ENCODE measurements around the gene CSTF1.

Gene CSTF1

DNA sequence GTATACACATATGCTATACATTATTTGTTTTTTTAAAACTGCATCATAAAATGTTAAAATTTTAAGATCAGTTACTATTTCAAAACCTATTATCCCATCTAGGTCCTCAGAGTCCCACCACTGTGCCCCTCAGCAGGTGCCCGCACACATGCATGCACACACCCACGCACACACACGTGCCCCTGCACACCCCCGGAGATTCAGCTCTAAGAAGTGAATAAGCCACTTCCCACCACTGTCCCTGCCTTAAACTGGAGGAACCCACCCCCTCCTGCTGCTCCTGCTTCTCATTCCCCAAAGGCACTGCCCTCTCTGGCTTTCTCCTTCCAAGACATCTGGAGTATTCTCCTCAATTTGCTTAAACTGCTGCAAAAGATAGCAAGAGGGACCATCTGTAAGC lies 39.1 kb upstream of the CSTF1 start:
- no peaks in the 10 kb centered on the region for H3K9me3 ChIP-seq (ENCODE audit: control insufficient read depth, low read length)
- H3K27me3 ChIP-seq (replicated peaks; ENCODE audit: control insufficient read depth, insufficient read depth, low read length, poor library complexity, severe bottlenecking): no peaks in the 10 kb centered on the region
- no peak for DNase-seq
- no peaks in the 10 kb centered on the region for H3K36me3 ChIP-seq (ENCODE audit: control insufficient read depth, insufficient read depth, low read length)
- H3K4me3 ChIP-seq (ENCODE audit: insufficient read depth, low read depth, low read length, poor library complexity, severe bottlenecking): no peak overlapping the region
- no peaks in the 10 kb centered on the region for H3K4me1 ChIP-seq (ENCODE audit: control insufficient read depth, insufficient read depth, low read length, poor library complexity, severe bottlenecking)
- no peak overlapping the region for H3K27ac ChIP-seq (ENCODE audit: insufficient read depth, low read length, poor library complexity, severe bottlenecking)

- Histone ChIP-seq H3K36me3 (ENCODE audit: control insufficient read depth, insufficient read depth, low read length) (no peaks in the 10 kb centered on the region), H3K9me3 (ENCODE audit: control insufficient read depth, low read length) (no peaks in the 10 kb centered on the region), H3K27me3 (replicated peaks; ENCODE audit: control insufficient read depth, insufficient read depth, low read length, poor library complexity, severe bottlenecking) (no peaks in the 10 kb centered on the region), H3K4me3 (ENCODE audit: insufficient read depth, low read depth, low read length, poor library complexity, severe bottlenecking) (no peak overlapping the region), H3K4me1 (ENCODE audit: control insufficient read depth, insufficient read depth, low read length, poor library complexity, severe bottlenecking) (peaks cover 12% of the 10 kb centered on the region), H3K27ac (ENCODE audit: insufficient read depth, low read length, poor library complexity, severe bottlenecking) (no peak overlapping the region)
- no peak for DNase-seq
These were observed 34.4 kb upstream of the CSTF1 start for GRCh38 chr20:56358070-56358469.

- Histone ChIP-seq H3K27ac (ENCODE audit: insufficient read depth, low read length, poor library complexity, severe bottlenecking) (peak within 1 kb of the TSS; percentile 32), H3K9me3 (ENCODE audit: control insufficient read depth, low read length) (no peaks in the 10 kb centered on the region), H3K4me1 (ENCODE audit: control insufficient read depth, insufficient read depth, low read length, poor library complexity, severe bottlenecking) (peaks cover 12% of the 10 kb centered on the region), H3K36me3 (ENCODE audit: control insufficient read depth, insufficient read depth, low read length) (no peaks in the 10 kb centered on the region), H3K4me3 (ENCODE audit: insufficient read depth, low read depth, low read length, poor library complexity, severe bottlenecking) (peak within 1 kb of the TSS; percentile 89), H3K27me3 (replicated peaks; ENCODE audit: control insufficient read depth, insufficient read depth, low read length, poor library complexity, severe bottlenecking) (no peaks in the 10 kb centered on the region)
- DNase-seq: peak; percentile 73 to 78 (median 75)
These were observed 33.7 kb upstream of the CSTF1 start, which contains the start of gene FAM210B for GRCh38 chr20:56358600-56359211. FAM210B (plus strand) TSS chr20:56358974; CDS start chr20:56359006, 32 bp downstream.

DNA sequence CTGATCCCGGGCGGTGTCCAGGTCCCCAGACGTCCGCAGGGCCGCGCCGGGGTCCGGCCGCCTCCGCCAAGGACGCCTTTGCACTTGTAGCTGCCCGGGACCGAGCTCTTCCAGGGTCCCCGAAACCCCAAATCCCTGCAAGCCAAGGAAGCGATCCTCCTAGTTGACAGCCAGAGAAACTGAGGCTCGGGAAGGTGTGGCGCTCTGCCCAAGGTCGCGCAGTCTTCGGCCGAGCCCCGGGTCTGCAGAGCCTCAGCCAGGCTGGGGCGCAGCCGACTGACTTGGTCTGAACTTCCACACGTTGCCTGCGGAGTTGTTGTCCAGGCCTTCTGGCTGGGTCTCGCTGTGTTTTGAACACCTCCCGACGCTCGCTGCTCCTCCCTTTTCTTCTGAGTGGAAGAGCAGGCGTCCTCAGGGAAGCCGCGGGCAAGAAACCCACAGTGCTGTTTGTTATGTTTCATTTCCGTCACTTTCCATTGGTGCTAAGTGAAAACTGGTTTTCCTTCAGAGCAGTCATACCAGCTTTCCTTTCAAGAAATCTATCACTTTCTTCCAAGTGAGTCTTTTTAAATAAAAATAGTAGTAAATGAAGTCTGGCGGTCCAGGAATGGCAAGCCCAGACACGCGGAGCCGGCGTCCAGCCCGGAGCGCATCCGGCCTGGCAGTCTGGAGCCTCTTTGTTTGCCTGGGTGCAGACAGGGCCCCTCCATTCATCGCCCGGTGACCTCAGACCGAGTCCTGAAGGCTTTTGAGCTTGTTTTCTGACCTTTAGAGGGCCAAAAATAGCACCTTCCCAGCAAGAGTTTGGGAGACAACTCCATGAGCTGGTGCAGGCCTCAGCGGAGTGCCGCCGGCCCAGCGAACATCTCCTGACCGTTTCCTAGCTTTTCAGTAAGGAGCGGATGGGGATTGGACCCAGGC lies 33.0 kb upstream of the CSTF1 start:
- Histone ChIP-seq H3K27ac (ENCODE audit: insufficient read depth, low read length, poor library complexity, severe bottlenecking) (peak overlapping the region; percentile 32), H3K4me3 (ENCODE audit: insufficient read depth, low read depth, low read length, poor library complexity, severe bottlenecking) (peak overlapping the region; percentile 89), H3K4me1 (ENCODE audit: control insufficient read depth, insufficient read depth, low read length, poor library complexity, severe bottlenecking) (peaks cover 12% of the 10 kb centered on the region), H3K27me3 (replicated peaks; ENCODE audit: control insufficient read depth, insufficient read depth, low read length, poor library complexity, severe bottlenecking) (no peaks in the 10 kb centered on the region), H3K9me3 (ENCODE audit: control insufficient read depth, low read length) (no peaks in the 10 kb centered on the region), H3K36me3 (ENCODE audit: control insufficient read depth, insufficient read depth, low read length) (no peaks in the 10 kb centered on the region)
- no peak for DNase-seq

DNA sequence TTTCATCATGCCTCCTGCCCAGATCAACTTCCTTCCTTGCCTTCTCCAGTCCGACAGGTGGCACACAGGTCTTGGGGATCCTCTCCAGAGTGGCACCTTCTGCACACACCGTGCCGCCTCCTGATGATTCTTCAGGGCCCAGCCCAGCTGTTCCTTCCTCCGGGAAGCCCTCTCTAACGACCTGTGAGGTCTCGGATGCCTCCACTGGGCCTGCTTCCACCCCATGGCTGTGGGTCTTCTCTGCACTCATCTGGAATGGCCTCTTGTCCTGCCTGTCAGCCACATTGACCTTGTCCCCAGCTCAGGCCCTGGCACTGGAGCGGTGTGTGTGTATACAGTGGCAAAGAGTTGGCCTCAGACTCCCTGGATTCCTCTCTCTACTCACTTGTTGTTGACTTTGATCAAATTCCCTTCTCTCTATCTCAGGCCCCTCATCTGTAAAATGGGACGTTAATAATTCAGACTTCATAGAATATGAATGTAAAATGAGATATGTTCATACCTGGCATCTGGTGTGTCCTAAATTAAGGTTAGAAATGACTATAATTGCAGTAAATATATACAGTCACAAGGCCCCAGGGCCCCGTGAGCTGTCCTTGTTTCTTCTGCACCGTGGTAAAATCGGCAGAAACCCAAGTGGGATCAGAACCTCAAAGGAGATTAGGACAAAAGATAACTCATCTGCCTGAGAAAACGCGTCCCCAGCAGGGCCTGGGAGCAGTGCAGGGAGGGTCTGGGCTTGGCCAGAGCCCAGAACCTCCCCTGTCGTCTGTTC lies 32.1 kb upstream of the CSTF1 start:
- no peak overlapping the region for H3K4me3 ChIP-seq (ENCODE audit: insufficient read depth, low read depth, low read length, poor library complexity, severe bottlenecking)
- H3K9me3 ChIP-seq (ENCODE audit: control insufficient read depth, low read length): no peaks in the 10 kb centered on the region
- H3K36me3 ChIP-seq (ENCODE audit: control insufficient read depth, insufficient read depth, low read length): no peaks in the 10 kb centered on the region
- H3K4me1 ChIP-seq (ENCODE audit: control insufficient read depth, insufficient read depth, low read length, poor library complexity, severe bottlenecking): peaks cover 12% of the 10 kb centered on the region
- no peaks in the 10 kb centered on the region for H3K27me3 ChIP-seq (replicated peaks; ENCODE audit: control insufficient read depth, insufficient read depth, low read length, poor library complexity, severe bottlenecking)
- no peak overlapping the region for H3K27ac ChIP-seq (ENCODE audit: insufficient read depth, low read length, poor library complexity, severe bottlenecking)
- DNase-seq: no peak

GRCh38 chr20:56360908-56361205 lies 31.6 kb upstream of the CSTF1 start:
- Histone ChIP-seq H3K36me3 (ENCODE audit: control insufficient read depth, insufficient read depth, low read length) (no peaks in the 10 kb centered on the region), H3K9me3 (ENCODE audit: control insufficient read depth, low read length) (no peaks in the 10 kb centered on the region), H3K27ac (ENCODE audit: insufficient read depth, low read length, poor library complexity, severe bottlenecking) (no peak overlapping the region), H3K27me3 (replicated peaks; ENCODE audit: control insufficient read depth, insufficient read depth, low read length, poor library complexity, severe bottlenecking) (no peaks in the 10 kb centered on the region), H3K4me3 (ENCODE audit: insufficient read depth, low read depth, low read length, poor library complexity, severe bottlenecking) (no peak overlapping the region), H3K4me1 (ENCODE audit: control insufficient read depth, insufficient read depth, low read length, poor library complexity, severe bottlenecking) (peaks cover 12% of the 10 kb centered on the region)
- no peak for DNase-seq

DNA sequence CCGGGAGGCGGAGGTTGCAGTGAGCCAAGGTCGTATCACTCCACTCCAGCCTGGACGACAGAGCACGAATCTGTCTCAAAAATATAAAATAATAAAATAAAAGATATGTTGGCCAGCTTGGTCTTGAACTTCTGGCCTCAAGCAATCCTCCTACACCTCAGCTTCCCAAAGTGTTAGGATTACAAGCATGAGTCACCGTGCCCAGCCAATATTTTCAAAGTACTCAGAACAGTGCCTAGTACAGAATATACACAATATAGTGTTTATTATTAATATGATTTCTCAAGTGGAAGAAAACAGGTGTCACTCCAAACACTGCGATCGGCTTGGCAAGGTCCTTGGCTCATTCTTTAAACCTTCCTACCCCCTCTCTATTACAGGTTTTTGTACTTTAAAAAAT lies 30.5 kb upstream of the CSTF1 start:
- DNase-seq: no peak
- Histone ChIP-seq H3K9me3 (ENCODE audit: control insufficient read depth, low read length) (no peaks in the 10 kb centered on the region), H3K27ac (ENCODE audit: insufficient read depth, low read length, poor library complexity, severe bottlenecking) (no peak overlapping the region), H3K27me3 (replicated peaks; ENCODE audit: control insufficient read depth, insufficient read depth, low read length, poor library complexity, severe bottlenecking) (no peaks in the 10 kb centered on the region), H3K36me3 (ENCODE audit: control insufficient read depth, insufficient read depth, low read length) (peaks cover 10% of the 10 kb centered on the region), H3K4me1 (ENCODE audit: control insufficient read depth, insufficient read depth, low read length, poor library complexity, severe bottlenecking) (peaks cover 12% of the 10 kb centered on the region), H3K4me3 (ENCODE audit: insufficient read depth, low read depth, low read length, poor library complexity, severe bottlenecking) (no peak overlapping the region)

GRCh38 chr20:56362833-56363413 lies 29.5 kb upstream of the CSTF1 start:
- Histone ChIP-seq H3K36me3 (ENCODE audit: control insufficient read depth, insufficient read depth, low read length) (peaks cover 11% of the 10 kb centered on the region), H3K27me3 (replicated peaks; ENCODE audit: control insufficient read depth, insufficient read depth, low read length, poor library complexity, severe bottlenecking) (no peaks in the 10 kb centered on the region), H3K4me3 (ENCODE audit: insufficient read depth, low read depth, low read length, poor library complexity, severe bottlenecking) (no peak overlapping the region), H3K9me3 (ENCODE audit: control insufficient read depth, low read length) (no peaks in the 10 kb centered on the region), H3K4me1 (ENCODE audit: control insufficient read depth, insufficient read depth, low read length, poor library complexity, severe bottlenecking) (peaks cover 12% of the 10 kb centered on the region), H3K27ac (ENCODE audit: insufficient read depth, low read length, poor library complexity, severe bottlenecking) (no peak overlapping the region)
- no peak for DNase-seq

DNA sequence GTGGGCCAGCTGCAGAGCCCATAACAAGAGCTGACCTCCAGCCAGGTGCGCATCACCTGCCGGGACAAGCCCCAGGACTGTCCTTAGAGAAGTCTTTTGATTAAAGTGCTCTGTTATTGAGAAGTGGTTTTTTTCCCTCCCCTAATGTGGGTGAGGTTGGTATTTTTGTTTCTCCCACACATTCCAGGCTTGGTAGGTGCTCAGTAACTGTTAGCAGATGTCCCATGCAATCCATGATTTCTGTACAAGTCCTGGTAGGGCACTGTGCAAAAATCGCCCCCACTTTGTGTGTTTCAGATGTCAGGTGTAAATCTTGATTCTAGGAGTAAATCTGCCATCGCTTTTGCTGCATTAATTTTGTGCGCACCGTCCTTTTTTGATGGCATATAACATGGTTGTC lies 29.0 kb upstream of the CSTF1 start:
- Histone ChIP-seq H3K4me3 (ENCODE audit: insufficient read depth, low read depth, low read length, poor library complexity, severe bottlenecking) (no peak overlapping the region), H3K27ac (ENCODE audit: insufficient read depth, low read length, poor library complexity, severe bottlenecking) (no peak overlapping the region), H3K4me1 (ENCODE audit: control insufficient read depth, insufficient read depth, low read length, poor library complexity, severe bottlenecking) (peaks cover 12% of the 10 kb centered on the region), H3K9me3 (ENCODE audit: control insufficient read depth, low read length) (no peaks in the 10 kb centered on the region), H3K36me3 (ENCODE audit: control insufficient read depth, insufficient read depth, low read length) (peaks cover 11% of the 10 kb centered on the region), H3K27me3 (replicated peaks; ENCODE audit: control insufficient read depth, insufficient read depth, low read length, poor library complexity, severe bottlenecking) (no peaks in the 10 kb centered on the region)
- no peak for DNase-seq

Data from effector memory CD4-positive, alpha-beta T cell (primary cell).